GM21526 (cell line): Measurements from ENCODE around the gene GRIK3.
"Not testable (repeated sequence)": the region's sequence is repeated elsewhere in the genome, so short reads cannot be mapped to it uniquely, and the experiment has no call there.

ENCODE experiments used
- ATAC-seq: cut with Tn5 transposase; IDR thresholded peaks from one replicate; pipeline ENCODE4 v1.9.1; 2021; ENCODE audit warnings: moderate library complexity; ENCODE audit not compliant: unreplicated experiment, low FRiP score

GRIK3 gene

DNA sequence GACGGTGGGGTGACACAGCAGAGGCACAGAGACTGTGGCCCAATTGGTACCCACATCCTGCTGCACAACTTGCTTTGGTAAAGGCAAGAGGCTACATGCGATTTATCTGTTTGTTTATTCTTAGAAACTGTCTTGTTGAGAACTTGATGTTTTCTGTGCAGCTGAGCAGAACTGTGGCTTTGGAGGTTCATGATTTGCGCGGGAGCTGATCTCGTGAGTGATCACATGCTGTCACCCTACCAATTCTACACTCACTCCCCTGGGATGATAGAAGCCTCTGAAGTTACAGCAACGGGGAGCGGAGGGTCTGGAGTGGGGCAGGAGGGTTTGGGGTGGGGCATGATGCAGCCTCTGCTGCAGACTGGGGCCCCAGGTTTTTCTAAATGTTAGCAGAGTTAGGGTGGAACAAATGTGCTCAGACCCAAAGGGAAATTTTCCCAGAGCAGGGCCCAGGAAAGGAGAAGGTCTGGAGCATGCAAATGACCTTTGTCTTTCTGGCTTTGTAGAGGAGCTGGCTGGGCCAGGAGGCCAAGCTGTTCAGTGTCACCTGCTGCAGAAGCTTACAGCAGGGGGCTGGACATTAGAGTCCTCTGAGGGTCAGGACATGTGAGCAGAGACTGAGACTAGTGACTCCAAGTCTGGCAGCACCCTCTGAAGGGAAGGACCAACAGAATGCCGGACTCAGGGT, 83.6 kb downstream of the GRIK3 start:
- ATAC-seq: no peak

GRCh38 chr1:36948606-36949005, 85.7 kb downstream of the GRIK3 start:
- ATAC-seq: no peak

- no peak for ATAC-seq
Observed at GRCh38 chr1:36948147-36948546, 86.2 kb downstream of the GRIK3 start.

- ATAC-seq: no peak
Observed at GRCh38 chr1:36947384-36947783, 86.9 kb downstream of the GRIK3 start.

GRCh38 chr1:36944883-36945282, 89.4 kb downstream of the GRIK3 start:
- ATAC-seq: no peak

DNA sequence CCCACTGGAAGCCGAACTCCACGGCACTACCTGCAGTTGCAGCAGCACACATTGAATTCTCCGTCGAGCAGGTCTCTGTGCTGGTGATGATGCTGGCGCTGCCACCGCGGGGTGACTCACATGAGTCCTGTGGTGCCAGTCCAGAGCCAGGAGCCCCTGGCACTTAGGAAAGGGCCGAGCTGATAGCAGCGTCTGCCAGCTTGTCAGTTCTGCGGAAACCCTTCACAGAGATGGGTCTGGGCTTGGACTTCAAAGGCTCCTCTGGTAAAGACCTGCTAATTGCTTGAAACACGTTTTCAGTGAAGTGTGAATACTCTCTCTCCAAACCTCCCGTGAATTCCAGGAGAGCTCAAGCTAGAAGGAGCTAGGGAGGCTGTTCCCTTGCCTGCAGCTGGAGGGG, 92.2 kb downstream of the GRIK3 start:
- no peak for ATAC-seq

GRCh38 chr1:36941316-36941978, 92.9 kb downstream of the GRIK3 start:
- no peak for ATAC-seq

- ATAC-seq: no peak
Observed at GRCh38 chr1:36938819-36939218, 95.5 kb downstream of the GRIK3 start.

GRCh38 chr1:36937371-36937770, 96.9 kb downstream of the GRIK3 start:
- no peak for ATAC-seq

DNA sequence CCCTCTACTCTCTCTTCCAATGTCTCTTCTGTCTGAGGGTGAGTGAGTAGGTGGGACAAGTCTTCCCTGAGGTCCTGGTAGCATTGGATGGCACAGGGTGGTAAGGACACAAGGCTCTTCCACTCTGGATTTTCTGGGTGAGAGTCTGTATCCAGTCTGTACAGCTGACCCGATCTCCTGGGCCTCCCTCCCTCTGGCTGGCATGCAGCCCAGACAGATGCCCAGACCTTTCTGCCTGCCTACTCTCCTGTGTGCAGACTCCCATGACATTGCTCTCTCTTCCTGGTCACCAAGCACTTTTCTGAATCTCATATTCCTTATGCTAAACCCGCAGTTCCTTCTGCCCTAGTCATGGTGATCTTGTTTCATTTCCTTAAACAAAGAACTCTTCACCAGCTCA, 100.3 kb downstream of the GRIK3 start:
- ATAC-seq: no peak

DNA sequence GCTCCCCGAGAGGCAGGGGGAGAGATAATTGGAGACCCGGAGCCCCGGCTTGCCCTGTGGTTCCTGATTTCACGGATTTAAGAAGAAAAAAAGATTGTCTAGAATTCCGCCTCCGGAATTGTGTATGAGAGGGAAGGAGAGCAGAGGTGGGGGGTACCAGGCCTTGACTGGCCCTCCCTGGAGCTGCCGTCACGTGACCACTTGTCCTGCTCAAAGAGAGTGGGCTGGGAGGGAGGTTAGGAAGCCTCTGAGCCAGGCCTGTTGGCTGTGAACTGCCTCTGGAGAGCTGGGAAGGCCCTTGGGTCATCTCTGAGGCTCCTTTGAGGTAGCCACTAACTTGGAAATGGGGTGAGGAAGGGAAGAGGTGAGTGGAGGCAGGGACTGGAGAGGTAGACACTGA, 106.5 kb downstream of the GRIK3 start:
- ATAC-seq: no peak

DNA sequence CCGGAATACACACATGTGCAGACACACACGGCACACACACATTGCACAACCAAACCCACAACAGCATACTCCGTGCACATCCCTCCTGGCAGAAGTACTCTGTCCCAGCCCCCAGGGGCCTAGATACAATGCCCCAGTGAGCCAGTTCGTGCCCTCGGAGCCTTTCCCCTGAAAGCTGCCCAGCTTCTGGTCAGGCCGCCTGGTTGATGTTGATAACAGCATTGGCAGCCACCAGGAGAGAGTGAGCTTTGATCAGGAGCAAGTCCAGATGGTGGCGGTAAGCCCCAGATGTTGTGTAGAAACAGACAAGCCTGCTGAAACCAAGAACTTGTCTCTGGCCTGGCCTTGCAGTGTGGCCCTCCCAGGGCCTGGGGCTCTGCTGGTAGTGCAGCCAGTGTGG, 109.1 kb downstream of the GRIK3 start:
- no peak for ATAC-seq

DNA sequence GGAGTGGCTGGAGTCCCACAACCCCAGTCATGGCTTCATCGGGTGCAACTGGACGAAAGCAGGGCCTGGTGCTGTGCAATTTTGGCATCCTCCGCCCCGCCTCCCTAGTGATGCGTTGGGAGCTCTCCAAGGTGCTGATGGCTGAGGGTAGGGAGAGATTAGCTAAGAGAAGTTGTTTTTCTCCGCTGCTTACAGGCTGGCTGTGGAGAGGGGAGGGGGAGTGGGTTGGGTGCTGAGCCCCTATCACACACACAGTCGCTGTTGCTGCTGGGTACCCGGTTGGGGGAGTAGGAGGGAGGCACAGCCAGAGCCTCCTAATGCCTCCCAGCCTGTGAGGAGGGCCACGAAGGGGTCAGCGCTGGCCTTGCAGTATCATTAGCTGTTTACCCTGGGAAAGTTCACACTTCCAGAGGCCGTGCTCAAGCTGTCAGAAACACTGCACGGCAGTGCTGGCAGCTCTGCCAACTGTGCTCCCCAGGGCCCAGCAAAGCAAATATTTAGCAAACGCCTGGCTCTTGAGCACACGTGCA, 110.0 kb downstream of the GRIK3 start:
- no peak for ATAC-seq

GRCh38 chr1:36922593-36923426, 111.5 kb downstream of the GRIK3 start:
- ATAC-seq: no peak

- no peak for ATAC-seq
Observed at GRCh38 chr1:36922071-36922470, 112.2 kb downstream of the GRIK3 start.

- ATAC-seq: no peak
Observed at GRCh38 chr1:36920801-36921405, 113.4 kb downstream of the GRIK3 start.

DNA sequence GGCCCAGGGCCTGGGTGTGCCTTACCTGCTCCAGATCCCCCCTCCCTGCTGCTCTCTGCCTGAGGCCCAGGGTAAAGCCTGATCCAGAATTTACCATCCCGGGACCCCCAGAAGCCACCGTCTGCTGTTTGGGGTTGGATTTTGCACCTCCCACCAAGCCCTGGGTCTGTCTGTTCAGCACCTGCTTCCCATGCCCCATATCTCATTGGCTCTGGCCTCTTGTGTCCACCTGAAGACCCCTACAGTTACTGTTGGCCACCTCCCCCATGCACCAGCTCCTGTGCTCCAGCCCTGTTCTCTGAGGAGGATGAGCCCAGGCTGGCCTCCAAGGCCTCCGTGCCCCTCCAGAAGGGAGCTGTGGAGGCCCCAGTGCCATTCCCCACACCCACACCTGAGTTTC, 113.9 kb downstream of the GRIK3 start:
- no peak for ATAC-seq

GRCh38 chr1:36919491-36920145, 114.7 kb downstream of the GRIK3 start:
- ATAC-seq: no peak

DNA sequence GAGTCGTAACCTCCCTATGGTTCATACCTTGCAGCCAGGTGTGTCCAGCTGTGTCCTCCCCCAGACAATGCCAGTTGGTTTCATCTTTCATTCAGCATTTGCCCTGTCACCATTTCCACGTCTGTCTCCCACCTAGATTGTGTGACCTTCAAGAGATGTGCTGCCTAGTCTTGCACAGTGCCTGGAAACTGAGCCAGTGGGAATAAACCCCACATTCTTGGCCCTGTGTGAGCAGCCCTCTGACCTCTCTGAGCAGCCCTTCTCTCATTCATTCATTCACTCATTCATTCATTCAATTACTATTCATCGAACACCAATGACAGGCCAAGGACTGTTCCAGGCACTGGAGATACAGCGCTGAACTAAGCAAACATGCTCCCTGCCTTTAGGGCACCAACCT, 115.7 kb downstream of the GRIK3 start:
- no peak for ATAC-seq

DNA sequence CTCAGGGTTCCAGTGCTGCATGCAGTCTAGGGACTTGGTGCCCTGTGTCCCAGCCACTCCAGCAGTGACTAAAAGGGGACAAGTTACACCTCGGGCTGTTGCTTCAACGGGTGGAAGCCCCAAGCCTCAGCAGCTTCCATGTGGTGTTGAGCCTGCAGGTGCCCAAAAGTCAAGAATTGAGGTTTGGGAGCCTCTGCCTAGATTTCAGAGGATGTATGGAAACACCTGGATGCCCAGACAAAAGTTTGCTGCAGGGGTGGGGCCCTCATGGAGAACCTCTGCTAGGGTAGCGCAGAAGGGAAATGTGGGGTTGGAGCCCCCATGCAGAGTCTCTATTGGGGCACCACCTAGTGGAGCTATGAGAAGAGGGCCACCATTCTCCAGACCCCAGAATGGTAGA, 117.8 kb downstream of the GRIK3 start:
- not testable (repeated sequence) for ATAC-seq
